SK-N-SH treated with all-trans-retinoic acid at 6 μM for 48 hours (cell line): ENCODE data around the gene KLHL29.

ENCODE experiments used
- ATAC-seq: fragments of 200-7000 bp; cut with Tn5 transposase; 3 replicates; pipeline ENCODE4 v1.9.1; 2020; ENCODE audit warnings: mild to moderate bottlenecking, moderate library complexity
- BACH2 ChIP-seq: fragments of 250-450 bp; sonication (Bioruptor Pico); IDR thresholded peaks from 2 replicates; pipeline ENCODE4 v1.9.0; 2021; ENCODE audit warnings: mild to moderate bottlenecking, borderline replicate concordance
- CREB5 ChIP-seq: fragments of 250-450 bp; sonication (Bioruptor Pico); IDR thresholded peaks from 2 replicates; pipeline ENCODE4 v1.5.1; 2020; ENCODE audit warnings: low read depth, mild to moderate bottlenecking, moderate library complexity
- CSRNP3 ChIP-seq: fragments of 250-450 bp; sonication (Bioruptor Pico); IDR thresholded peaks from 2 replicates; pipeline ENCODE4 v1.5.1; 2021; ENCODE audit warnings: mild to moderate bottlenecking, moderate library complexity
- GLIS3 ChIP-seq: fragments of 250-450 bp; sonication (Bioruptor Pico); IDR thresholded peaks from 2 replicates; pipeline ENCODE4 v1.5.0; 2020; ENCODE audit warnings: mild to moderate bottlenecking, moderate library complexity
- ISL1 ChIP-seq: fragments of 250-450 bp; sonication (Bioruptor Pico); IDR thresholded peaks from 2 replicates; pipeline ENCODE4 v2.1.2; 2022; ENCODE audit warnings: mild to moderate bottlenecking, moderate library complexity
- OSR1 ChIP-seq: fragments of 250-450 bp; sonication (Bioruptor Pico); IDR thresholded peaks from 2 replicates; pipeline ENCODE4 v1.8.0; 2022; ENCODE audit warnings: moderate library complexity, mild to moderate bottlenecking, inconsistent platforms
- PATZ1 ChIP-seq: fragments of 250-450 bp; sonication (Bioruptor Pico); IDR thresholded peaks from 2 replicates; pipeline ENCODE4 v1.8.0; 2020; ENCODE audit warnings: mild to moderate bottlenecking, moderate library complexity, borderline replicate concordance
- POU6F1 ChIP-seq: fragments of 250-450 bp; sonication (Bioruptor Pico); IDR thresholded peaks from 2 replicates; pipeline ENCODE4 v1.8.0; 2021; ENCODE audit warnings: low read depth, mild to moderate bottlenecking, moderate library complexity, borderline replicate concordance
- PPARA ChIP-seq: fragments of 250-450 bp; sonication (Bioruptor Pico); IDR thresholded peaks from 2 replicates; pipeline ENCODE4 v1.5.0; 2020; ENCODE audit warnings: mild to moderate bottlenecking, borderline replicate concordance
- RARB ChIP-seq: fragments of 250-450 bp; sonication (Bioruptor Pico); IDR thresholded peaks from 2 replicates; pipeline ENCODE4 v1.8.0; 2021; ENCODE audit warnings: mild to moderate bottlenecking, moderate library complexity
- TCF4 ChIP-seq: fragments of 250-450 bp; sonication (Bioruptor Pico); IDR thresholded peaks from 2 replicates; pipeline ENCODE4 v1.8.0; 2021; ENCODE audit warnings: mild to moderate bottlenecking, moderate library complexity, borderline replicate concordance
- TOX ChIP-seq: fragments of 250-450 bp; sonication (Bioruptor Pico); IDR thresholded peaks from 2 replicates; pipeline ENCODE4 v1.8.0; 2021; ENCODE audit warnings: mild to moderate bottlenecking, moderate library complexity, borderline replicate concordance
- TSHZ2 ChIP-seq: fragments of 250-450 bp; sonication (Bioruptor Pico); IDR thresholded peaks from 2 replicates; pipeline ENCODE4 v1.5.0; 2020; ENCODE audit warnings: mild to moderate bottlenecking, moderate library complexity
- ZFP30 ChIP-seq: fragments of 450-650 bp; formaldehyde crosslinking; IDR thresholded peaks from 2 replicates; pipeline ENCODE4 v1.5.0; 2022; ENCODE audit warnings: mild to moderate bottlenecking, moderate library complexity
- ZNF565 ChIP-seq: fragments of 450-650 bp; formaldehyde crosslinking; conservative IDR thresholded peaks from 2 replicates; pipeline ENCODE4 v1.5.0; 2020; ENCODE audit warnings: low read depth, mild to moderate bottlenecking, moderate library complexity
- ZNF8 ChIP-seq: fragments of 450-650 bp; formaldehyde crosslinking; IDR thresholded peaks from 2 replicates; pipeline ENCODE4 v1.5.0; 2020; ENCODE audit warnings: mild to moderate bottlenecking, moderate library complexity

The KLHL29 gene

GRCh38 chr2:23673830-23674679 is 289.1 kb downstream of the KLHL29 start (continued):
- no peak for TF ChIP-seq PATZ1 (CRISPR knock-in tag)

- ATAC-seq: no peak
- TF ChIP-seq RARB (no peak), BACH2 (CRISPR knock-in tag) (no peak), GLIS3 (CRISPR knock-in tag) (no peak), TCF4 (CRISPR knock-in tag) (no peak), CREB5 (CRISPR knock-in tag) (no peak), CSRNP3 (CRISPR knock-in tag) (no peak), ZFP30 (no peak), POU6F1 (no peak), ISL1 (CRISPR knock-in tag) (no peak), ZNF8 (CRISPR knock-in tag) (no peak), PPARA (CRISPR knock-in tag) (no peak)
Measured at GRCh38 chr2:23675506-23675905, 290.5 kb downstream of the KLHL29 start.

GRCh38 chr2:23677836-23678235 is 292.9 kb downstream of the KLHL29 start:
- no peak for ATAC-seq
- TF ChIP-seq TCF4 (CRISPR knock-in tag) (no peak), PATZ1 (CRISPR knock-in tag) (no peak), OSR1 (CRISPR knock-in tag) (no peak), ISL1 (CRISPR knock-in tag) (no peak), ZNF565 (CRISPR knock-in tag) (no peak), TSHZ2 (CRISPR knock-in tag) (no peak), CSRNP3 (CRISPR knock-in tag) (no peak), CREB5 (CRISPR knock-in tag) (no peak), BACH2 (CRISPR knock-in tag) (no peak), TOX (no peak)
